GM18907 (cell line): Measurements from ENCODE around the gene SMAD3.
"Not testable (repeated sequence)": the region's sequence is repeated elsewhere in the genome, so short reads cannot be mapped to it uniquely, and the experiment has no call there.

ENCODE experiments used
- ATAC-seq: cut with Tn5 transposase; IDR thresholded peaks from one replicate; pipeline ENCODE4 v1.9.1; 2021; ENCODE audit warnings: mild to moderate bottlenecking, moderate library complexity; ENCODE audit not compliant: unreplicated experiment

Gene SMAD3

DNA sequence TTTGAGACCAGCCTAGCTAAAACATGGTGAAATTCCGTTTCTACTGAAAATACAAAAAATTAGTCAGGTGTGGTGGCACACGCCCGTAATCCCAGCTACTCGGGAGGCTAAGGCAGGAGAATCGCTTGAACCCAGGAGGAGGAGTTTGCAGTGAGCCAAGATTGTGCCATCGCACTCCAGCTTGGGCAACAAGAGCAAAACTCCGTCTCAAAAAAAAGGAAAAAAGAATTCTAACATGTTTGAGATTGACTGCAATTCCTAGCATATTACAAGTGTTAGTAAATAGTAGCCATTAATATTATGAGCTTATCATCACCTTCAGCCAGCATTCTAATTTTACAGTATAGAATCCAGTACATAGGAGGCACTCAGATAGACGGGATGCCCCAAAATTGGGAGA lies 57.9 kb downstream of the SMAD3 start:
- ATAC-seq, result not testable (repeated sequence)

DNA sequence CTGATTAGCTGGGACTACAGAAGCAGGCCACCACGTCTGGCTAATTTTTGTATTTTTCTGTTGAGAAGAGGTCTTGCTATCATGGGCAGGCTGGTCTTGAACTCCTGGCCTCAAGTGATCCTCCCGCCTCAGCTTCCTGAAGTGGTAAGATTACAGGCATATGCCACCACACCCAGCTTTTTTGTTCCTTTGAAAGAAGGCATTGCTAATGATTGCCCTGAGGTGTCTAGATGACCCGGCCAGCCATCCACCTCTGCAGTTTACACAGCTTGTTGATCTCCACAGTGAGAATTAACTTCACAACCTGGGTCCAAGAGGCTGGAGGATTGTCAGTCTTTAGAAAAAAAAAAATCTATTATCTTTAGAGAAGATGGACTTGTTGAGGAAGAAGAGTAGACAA lies 58.7 kb downstream of the SMAD3 start:
- no peak for ATAC-seq

DNA sequence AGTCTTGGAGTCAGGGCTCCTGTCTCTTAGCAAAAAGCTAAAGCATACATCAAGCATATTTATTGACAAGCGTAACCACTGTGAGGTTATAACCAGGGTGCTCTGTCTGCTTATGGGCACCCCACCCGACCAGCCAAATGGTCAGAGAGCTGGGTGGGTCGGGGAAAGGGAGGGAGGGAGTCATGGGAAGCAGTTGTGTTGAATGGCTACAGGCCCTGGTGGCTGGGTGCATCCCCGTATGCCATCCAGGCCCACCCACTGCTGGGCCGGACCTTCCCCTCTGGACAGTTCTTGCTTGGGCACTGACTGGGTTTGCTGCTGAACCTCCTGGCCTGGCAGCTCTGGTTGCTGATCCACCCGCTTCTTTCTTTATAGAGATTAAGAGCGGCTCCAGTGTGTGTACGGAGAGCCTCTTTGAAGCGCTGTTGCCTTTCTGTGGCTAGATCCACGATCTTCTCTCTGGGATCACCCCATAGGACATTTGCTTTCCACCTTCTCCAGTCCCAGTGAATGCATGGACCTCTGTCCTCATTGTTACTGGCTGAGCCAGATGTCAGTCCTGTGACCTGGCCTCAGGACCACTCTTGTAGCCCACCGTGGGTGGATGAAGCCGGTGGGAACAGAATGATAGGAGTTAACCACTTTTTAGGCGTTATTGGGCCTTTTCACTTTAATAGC lies 59.6 kb downstream of the SMAD3 start:
- ATAC-seq, result no peak

DNA sequence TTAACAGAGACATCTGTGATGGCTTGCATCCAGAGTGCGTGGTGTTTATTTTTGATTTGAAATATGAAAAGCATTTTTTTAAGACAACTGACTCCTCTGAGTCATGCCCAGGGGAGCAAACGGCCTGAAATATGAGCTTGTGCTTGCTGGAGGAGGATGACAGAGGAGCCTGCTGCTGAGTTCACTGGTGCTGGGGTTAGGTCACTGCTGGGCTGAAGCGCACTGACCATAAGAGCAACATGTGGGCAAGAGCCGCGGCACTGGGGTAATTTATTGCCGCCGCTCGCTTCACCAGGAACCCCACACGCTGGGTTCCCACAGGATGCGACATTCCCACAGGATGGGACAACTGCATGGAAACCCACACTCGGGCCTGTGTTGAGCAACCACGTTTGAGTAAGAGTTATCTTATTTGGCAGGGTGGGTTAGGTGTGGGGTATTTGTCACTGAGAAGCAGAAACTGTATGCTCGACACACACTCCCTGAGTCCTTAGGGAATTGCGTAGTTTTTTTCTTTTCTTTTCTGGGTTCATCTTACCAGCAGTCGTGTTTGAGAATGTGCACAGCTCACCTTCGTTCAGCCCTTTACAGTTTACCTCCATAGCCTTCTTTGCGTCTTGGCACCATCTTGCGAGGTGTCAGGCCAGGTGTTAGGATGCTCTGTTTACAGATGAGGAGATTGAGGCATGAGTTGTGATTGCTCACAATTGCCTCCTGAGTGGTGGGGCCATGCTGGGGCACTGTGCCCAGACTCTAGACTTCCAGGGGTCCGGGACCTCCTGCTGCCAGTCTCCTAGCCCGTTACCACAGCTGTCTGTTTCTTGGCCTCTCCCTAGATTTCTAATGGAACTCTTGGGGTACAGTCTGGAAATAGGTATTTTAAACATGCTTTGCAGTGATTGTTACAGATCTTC lies 60.4 kb downstream of the SMAD3 start:
- no peak for ATAC-seq

GRCh38 chr15:67126551-67127330 lies 61.3 kb downstream of the SMAD3 start:
- no peak for ATAC-seq

DNA sequence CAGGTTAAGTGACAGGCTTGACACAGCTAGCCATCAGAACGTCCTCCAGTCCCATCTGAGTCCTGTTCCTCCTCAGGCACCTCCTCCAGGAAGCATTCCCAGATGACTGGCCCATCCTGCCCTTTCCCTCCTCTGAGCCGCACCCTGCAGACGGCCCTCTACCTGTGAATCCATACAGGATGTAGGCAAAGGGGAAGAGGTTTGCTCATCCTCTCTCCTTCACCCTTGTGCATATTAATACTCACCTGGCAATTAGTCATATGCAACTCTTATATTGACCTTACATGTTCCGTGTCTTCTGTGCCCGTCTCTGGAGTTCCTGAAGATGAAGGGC lies 61.9 kb downstream of the SMAD3 start:
- ATAC-seq, result no peak

DNA sequence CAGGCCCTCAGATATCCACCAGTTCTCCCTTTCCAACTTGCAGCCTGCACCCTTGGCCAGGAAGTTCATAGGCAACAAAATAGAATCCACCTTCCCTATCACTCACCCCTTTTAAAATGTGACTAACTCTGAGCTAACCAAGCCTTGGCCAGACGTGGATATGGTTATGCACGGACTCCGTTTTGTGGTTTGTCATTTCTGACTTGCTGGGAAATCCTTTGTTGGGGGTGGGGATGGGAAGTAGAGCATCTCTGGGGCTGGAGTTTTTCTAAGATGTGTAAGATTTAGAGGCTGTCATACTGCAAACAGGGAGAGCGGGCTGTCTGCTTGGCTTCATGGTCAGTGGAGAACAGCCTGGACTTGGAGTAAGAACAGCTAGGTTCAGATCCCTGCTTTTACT lies 62.6 kb downstream of the SMAD3 start:
- ATAC-seq, result no peak

- no peak for ATAC-seq
Measured at GRCh38 chr15:67130166-67130565, 64.8 kb downstream of the SMAD3 start.

- no peak for ATAC-seq
Measured at GRCh38 chr15:67130673-67131601, 65.5 kb downstream of the SMAD3 start.

GRCh38 chr15:67132276-67132675 lies 66.9 kb downstream of the SMAD3 start:
- no peak for ATAC-seq

- ATAC-seq, result no peak
Measured at GRCh38 chr15:67133026-67133425, 67.6 kb downstream of the SMAD3 start.

- no peak for ATAC-seq
Measured at GRCh38 chr15:67133738-67134066, 68.3 kb downstream of the SMAD3 start.

- peak; percentile 77 for ATAC-seq
Measured at GRCh38 chr15:67134067-67134838, 68.9 kb downstream of the SMAD3 start.

DNA sequence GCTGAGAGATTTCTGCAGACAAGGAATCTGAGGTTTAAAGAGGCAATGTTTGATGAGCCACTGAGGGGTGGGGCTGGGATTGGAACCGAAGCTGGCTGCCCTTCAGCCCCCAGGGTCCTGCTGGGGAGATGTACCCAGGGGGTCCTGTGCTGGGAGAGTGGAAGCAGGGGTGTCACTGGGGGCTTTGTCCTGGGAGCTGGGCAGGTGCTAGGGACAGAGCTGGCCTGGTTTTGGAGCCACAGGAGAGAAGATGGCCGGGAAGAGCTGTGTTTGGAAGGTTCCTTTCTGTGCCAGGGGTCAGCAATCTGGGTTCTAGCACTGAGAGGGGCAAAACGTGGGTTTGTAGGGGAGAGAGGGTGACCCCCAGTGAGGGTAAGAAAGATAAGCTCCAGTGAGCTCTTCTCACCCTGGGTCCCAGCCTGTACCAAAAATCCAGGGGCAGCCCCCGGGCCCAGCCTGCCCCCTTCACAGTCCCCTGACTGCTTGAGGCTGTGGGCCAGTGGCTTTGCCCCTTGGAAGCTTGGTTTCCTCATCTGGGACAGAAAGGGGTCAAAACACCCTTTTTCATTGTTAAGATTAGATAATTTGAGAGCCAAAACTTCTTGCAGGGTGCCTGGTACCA lies 69.6 kb downstream of the SMAD3 start:
- ATAC-seq, result peak; percentile 6

- no peak for ATAC-seq
Measured at GRCh38 chr15:67135494-67135893, 70.1 kb downstream of the SMAD3 start.

GRCh38 chr15:67136802-67137201 lies 71.4 kb downstream of the SMAD3 start:
- ATAC-seq, result no peak

GRCh38 chr15:67137319-67137718 lies 71.9 kb downstream of the SMAD3 start:
- ATAC-seq, result no peak

GRCh38 chr15:67137951-67138848 lies 72.8 kb downstream of the SMAD3 start:
- no peak for ATAC-seq
